Calu3 (cell line): ENCODE measurements around the gene CCDC18. TPM values are rescaled to one million over a fixed set of nuclear protein-coding genes. Genes with fewer than 3 reads are reported as not detected.

ENCODE experiments used
- BruUV-seq: library from RNA; stranded (reverse); fragments of 400-500 nt; replicated peaks from 2 replicates; lab custom pipeline; 2021; lab: Mats Ljungman, UMichigan
- CTCF ChIA-PET: fragments of 300-600 bp; sonication (Branson Sonifier 250); formaldehyde crosslinking; loops from one replicate; lab custom pipeline; 2022; ENCODE audit warnings: antibody characterized with exemption; lab: Charles Lee
- DNase-seq: peaks from one replicate; pipeline ENCODE4 v3.0.0; 2022
- H3K27ac Mint-ChIP-seq: one replicate; pipeline ENCODE4 v1.8.0; 2022; ENCODE audit warnings: mixed read lengths; ENCODE audit not compliant: unreplicated experiment
- H3K27me3 Mint-ChIP-seq: one replicate; pipeline ENCODE4 v1.8.0; 2022; ENCODE audit warnings: mixed read lengths; ENCODE audit not compliant: unreplicated experiment
- H3K36me3 Mint-ChIP-seq: one replicate; pipeline ENCODE4 v1.8.0; 2022; ENCODE audit warnings: mild to moderate bottlenecking, moderate library complexity, mixed read lengths; ENCODE audit not compliant: insufficient read depth, unreplicated experiment
- H3K4me1 Mint-ChIP-seq: one replicate; pipeline ENCODE4 v1.8.0; 2022; ENCODE audit warnings: mild to moderate bottlenecking, low read depth, mixed read lengths; ENCODE audit not compliant: unreplicated experiment
- H3K4me3 Mint-ChIP-seq: one replicate; pipeline ENCODE4 v1.8.0; 2022; ENCODE audit warnings: mild to moderate bottlenecking, low read depth, moderate library complexity, mixed read lengths; ENCODE audit not compliant: unreplicated experiment
- H3K9me3 Mint-ChIP-seq: one replicate; pipeline ENCODE4 v1.8.0; 2022; ENCODE audit warnings: low read depth, mixed read lengths; ENCODE audit not compliant: unreplicated experiment
- intact Hi-C: fragments of 100-400 bp; cut with micrococcal nuclease; formaldehyde crosslinking; loops from one replicate; pipeline ENCODE4 v1.10.0; 2022; ENCODE audit not compliant: unreplicated experiment
- total RNA-seq: library from RNA; stranded (reverse); gene quantifications from 2 replicates; pipeline ENCODE4 v1.2.3, GENCODE V29; 2022
- TF ChIP-seq, protein P1 (sequence below): fragments of 200-600 bp; IDR thresholded peaks from one replicate; pipeline ENCODE4 v1.8.0; 2022; ENCODE audit warnings: antibody characterized with exemption; ENCODE audit not compliant: unreplicated experiment

Gene CCDC18
- total RNA-seq, 1 experiment from 2014 or later = 22.7 TPM

DNA sequence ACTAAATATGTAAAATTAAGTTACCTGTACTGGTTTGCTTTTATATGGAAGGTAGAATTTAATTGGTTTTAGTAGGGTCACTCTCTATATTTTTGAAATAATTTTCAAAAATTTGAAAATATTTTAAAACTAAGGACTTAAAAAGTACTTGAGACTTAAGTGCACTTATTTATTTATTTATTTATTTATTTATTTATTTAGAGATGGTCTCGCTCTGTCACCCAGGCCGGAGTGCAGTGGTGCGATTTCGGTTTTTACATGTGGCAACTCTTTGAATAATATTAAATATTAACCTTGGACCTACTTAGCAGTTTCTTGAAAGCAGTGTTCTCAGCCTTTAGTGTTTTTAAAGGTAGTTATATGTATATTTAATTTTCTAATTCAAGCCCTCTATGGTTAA is 36.8 kb upstream of the CCDC18 start:
- no peak for DNase-seq
- H3K27me3 Mint-ChIP-seq = no peaks in the 10 kb centered on the region
- TF ChIP-seq, protein P1, sequence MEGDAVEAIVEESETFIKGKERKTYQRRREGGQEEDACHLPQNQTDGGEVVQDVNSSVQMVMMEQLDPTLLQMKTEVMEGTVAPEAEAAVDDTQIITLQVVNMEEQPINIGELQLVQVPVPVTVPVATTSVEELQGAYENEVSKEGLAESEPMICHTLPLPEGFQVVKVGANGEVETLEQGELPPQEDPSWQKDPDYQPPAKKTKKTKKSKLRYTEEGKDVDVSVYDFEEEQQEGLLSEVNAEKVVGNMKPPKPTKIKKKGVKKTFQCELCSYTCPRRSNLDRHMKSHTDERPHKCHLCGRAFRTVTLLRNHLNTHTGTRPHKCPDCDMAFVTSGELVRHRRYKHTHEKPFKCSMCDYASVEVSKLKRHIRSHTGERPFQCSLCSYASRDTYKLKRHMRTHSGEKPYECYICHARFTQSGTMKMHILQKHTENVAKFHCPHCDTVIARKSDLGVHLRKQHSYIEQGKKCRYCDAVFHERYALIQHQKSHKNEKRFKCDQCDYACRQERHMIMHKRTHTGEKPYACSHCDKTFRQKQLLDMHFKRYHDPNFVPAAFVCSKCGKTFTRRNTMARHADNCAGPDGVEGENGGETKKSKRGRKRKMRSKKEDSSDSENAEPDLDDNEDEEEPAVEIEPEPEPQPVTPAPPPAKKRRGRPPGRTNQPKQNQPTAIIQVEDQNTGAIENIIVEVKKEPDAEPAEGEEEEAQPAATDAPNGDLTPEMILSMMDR = no peak
- intact Hi-C loops = no loop called here
- no peak overlapping the region for H3K4me3 Mint-ChIP-seq
- CTCF ChIA-PET = no interaction called here
- no peaks in the 10 kb centered on the region for H3K4me1 Mint-ChIP-seq
- no TSS peak for BruUV-seq
- H3K9me3 Mint-ChIP-seq = no peaks in the 10 kb centered on the region
- H3K27ac Mint-ChIP-seq = no peak overlapping the region
- H3K36me3 Mint-ChIP-seq = peaks cover 14% of the 10 kb centered on the region

- CTCF ChIA-PET = no interaction called here
- Mint-ChIP-seq H3K4me1 (no peaks in the 10 kb centered on the region), H3K36me3 (peaks cover 23% of the 10 kb centered on the region), H3K9me3 (no peaks in the 10 kb centered on the region), H3K27ac (peak overlapping the region; percentile 36), H3K4me3 (no peak overlapping the region), H3K27me3 (no peaks in the 10 kb centered on the region)
- no peak for DNase-seq
- no TSS peak for BruUV-seq
- intact Hi-C loops = no loop called here
- TF ChIP-seq, protein P1 = no peak
Measured at GRCh38 chr1:93148001-93148400, 32.5 kb upstream of the CCDC18 start.

DNA sequence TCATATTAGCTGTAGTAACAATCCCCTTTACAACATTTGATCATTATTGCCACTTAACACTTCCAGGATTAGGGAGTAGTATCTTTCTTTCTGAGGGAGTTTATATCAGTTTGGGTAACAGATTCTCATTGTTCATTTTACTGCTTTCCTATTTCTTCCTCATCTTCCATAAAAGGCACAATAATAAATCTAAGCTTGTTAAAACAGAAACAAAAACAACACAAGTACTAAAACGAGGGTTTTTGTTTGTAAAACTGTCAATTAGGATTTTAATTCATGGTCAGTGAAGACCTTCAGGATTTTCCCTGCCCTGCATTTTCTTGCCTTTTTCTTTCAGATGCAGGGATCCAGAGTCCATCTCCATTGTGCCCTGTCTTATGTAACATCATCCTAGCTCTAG is 29.8 kb upstream of the CCDC18 start:
- CTCF ChIA-PET = no interaction called here
- H3K4me1 Mint-ChIP-seq = no peaks in the 10 kb centered on the region

DNA sequence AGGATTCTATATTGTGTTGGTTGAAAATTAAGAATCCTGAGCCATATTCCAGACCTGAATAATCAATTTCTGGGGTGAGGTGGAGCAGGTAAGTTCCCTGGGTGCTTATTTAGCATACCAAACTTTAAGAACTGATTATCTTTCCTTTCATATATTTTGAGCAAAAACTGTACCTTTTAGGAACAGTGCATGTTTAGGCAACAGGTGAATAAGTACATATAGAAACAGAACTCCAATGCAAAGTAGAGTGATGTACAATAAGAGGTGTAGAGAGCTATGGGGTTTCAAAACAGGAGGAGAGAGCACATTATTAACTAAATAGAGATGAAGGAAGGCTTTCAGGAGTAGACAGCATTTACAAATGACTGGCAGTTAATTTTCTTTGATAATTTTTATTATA is 29.1 kb upstream of the CCDC18 start:
- CTCF ChIA-PET = no interaction called here
- Mint-ChIP-seq H3K27me3 (no peaks in the 10 kb centered on the region), H3K4me3 (no peak overlapping the region), H3K36me3 (peaks cover 32% of the 10 kb centered on the region), H3K9me3 (no peaks in the 10 kb centered on the region), H3K27ac (no peak overlapping the region), H3K4me1 (no peaks in the 10 kb centered on the region)
- TF ChIP-seq, protein P1 = no peak
- no TSS peak for BruUV-seq
- no peak for DNase-seq
- intact Hi-C loops = no loop called here

More for the DNA sequence above, 29.8 kb upstream of the CCDC18 start:
- no peaks in the 10 kb centered on the region for H3K27me3 Mint-ChIP-seq
- H3K9me3 Mint-ChIP-seq = no peaks in the 10 kb centered on the region
- no TSS peak for BruUV-seq
- no peak for DNase-seq
- H3K36me3 Mint-ChIP-seq = peaks cover 27% of the 10 kb centered on the region
- no peak overlapping the region for H3K27ac Mint-ChIP-seq
- H3K4me3 Mint-ChIP-seq = no peak overlapping the region
- TF ChIP-seq, protein P1 = no peak
- intact Hi-C loops = no loop called here

GRCh38 chr1:93152835-93153234 is 27.7 kb upstream of the CCDC18 start:
- Mint-ChIP-seq H3K9me3 (no peaks in the 10 kb centered on the region), H3K4me1 (no peaks in the 10 kb centered on the region), H3K27me3 (no peaks in the 10 kb centered on the region), H3K4me3 (no peak overlapping the region), H3K27ac (no peak overlapping the region), H3K36me3 (peaks cover 33% of the 10 kb centered on the region)
- intact Hi-C loops = no loop called here
- no peak for DNase-seq
- CTCF ChIA-PET = no interaction called here
- no TSS peak for BruUV-seq
- TF ChIP-seq, protein P1 = no peak
